IPS-11a (cell line): ENCODE results near the gene FAM168A.

ENCODE experiments used
- H3K4me3 ChIP-seq: one replicate; pipeline ENCODE4 v1.5.1; 2013; ENCODE audit warnings: low read depth, low read length, control low read depth

The FAM168A gene

DNA sequence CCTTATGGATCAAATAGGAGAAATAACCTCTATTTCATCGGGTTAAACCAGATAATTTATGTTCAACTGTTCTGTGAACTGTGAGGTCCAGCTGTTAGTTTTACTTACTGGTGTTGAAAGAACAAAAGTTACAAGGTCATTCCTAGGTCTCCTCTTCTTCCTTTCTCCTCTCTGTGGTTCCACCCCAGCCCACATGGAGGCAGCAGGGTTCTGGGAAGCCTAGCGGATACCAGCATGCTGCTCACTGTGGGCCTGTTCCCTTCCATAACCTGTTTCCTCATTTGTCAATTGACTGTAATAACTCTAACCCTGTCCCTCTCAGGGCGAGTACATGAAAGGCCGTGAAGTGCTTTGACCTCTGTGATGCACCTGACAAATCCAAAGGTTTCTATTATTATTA, 193.9 kb downstream of the FAM168A start:
- H3K4me3 ChIP-seq: no peak overlapping the region

DNA sequence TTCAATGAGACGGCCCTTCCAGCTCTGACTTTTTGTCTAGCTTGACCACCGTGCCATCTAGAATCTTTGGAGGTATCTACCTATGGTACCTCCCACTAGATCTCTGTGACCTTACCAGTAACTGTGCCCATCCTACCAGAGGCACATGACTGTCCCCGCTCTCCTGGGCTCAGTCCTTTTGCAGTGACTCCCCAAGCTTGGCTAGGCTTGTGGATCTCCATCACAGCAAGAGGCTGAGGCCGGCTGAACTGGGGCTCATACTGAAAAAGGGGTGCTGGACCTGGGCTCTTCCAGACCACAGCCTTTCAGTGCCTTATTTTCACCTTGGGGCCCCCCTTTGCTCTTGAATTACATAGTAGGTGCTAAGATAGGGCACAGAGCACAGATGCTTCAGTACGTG, 194.4 kb downstream of the FAM168A start:
- no peak overlapping the region for H3K4me3 ChIP-seq

DNA sequence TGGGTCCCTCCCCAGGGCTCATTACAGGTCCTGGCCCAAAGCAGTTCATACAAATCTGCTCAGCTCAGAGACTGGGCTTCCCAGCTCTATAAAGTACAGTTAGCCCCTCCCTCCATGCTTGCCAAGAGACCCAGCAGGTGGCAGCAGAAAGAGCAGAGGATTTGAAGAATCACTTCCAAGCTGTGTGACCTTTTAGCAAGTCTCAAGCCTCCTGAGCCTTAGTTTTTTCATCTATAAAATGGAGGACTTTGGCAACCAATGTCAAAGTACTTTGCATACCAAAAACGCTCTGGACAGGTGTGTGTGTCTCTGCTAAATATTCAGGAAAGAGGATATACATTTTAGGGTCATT, 195.1 kb downstream of the FAM168A start:
- no peak overlapping the region for H3K4me3 ChIP-seq

DNA sequence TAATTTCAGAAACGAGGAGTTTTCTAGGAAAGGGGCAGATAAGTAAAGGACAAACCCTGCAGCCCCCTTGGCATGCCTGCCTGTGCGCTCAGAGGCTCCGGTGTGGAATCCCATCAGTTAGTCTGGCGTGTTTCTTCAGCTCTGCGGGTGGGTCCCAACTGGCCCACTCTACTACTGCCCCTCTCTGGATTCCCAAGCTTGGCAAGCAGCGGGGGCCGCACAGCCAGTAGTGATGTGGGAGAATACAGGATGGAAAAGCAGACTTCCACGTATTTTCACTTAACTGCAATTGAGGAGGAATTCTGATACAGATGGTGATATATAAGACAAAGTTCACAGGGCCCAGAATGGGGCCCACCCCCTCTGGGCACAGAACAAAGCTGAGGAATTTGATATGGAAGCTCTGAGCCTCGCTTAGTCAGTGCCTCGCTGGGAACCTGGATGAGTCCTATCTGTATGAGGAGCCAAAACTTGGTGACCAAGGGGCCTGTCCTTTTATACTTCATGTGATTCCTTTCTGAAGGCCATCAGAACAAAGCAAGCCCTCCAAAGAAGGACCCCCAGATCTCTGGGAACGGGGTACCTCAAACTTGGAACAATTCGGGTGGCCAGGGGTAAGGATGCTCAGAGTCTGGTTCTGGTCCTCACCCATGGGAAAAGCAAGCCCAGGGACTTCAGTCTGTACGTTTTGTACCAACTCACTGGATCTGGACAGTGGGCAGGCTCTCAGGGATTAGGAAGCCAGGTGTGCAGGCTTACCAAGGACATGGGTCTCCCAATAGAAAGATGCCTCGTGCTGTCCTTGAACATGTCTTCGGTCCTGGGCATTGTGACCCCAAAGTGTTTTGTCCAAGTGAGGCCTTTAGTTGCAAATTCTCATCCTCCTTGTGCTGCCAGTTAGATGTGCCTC, 195.7 kb downstream of the FAM168A start:
- no peak overlapping the region for H3K4me3 ChIP-seq

DNA sequence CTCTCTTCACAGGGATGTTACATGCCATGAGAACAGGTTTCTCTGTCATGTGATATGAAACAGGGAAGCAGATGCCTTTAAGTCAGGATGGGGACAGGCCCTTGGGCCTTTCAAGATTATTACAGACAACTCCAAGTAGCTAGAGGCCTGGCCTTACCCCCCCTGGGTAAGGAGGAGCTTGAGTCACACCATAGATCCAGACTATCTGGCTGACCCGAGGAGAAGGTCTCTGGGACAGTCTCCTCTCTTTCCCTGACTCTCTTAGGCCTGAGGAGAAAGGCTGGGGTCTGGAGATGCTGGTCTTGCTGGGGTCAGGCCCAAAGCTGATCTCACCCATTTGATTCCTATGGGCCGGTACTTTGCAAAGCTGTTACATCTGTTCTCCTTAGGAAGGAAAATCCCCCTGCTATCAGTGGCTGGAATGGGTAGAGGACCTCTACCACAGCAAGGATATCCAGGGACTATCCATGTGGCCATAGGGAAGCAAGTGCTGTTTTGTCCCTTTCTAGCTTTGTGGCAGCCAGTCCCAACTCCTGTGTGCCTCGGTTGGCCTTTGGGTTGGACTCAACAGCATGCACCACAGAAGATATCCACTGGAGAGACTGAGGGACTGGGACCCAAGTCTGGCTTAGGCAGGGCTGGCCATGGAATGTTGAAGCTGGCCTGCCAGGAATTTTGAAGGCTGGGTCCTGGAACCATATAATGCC, 196.5 kb downstream of the FAM168A start:
- H3K4me3 ChIP-seq: no peak overlapping the region

DNA sequence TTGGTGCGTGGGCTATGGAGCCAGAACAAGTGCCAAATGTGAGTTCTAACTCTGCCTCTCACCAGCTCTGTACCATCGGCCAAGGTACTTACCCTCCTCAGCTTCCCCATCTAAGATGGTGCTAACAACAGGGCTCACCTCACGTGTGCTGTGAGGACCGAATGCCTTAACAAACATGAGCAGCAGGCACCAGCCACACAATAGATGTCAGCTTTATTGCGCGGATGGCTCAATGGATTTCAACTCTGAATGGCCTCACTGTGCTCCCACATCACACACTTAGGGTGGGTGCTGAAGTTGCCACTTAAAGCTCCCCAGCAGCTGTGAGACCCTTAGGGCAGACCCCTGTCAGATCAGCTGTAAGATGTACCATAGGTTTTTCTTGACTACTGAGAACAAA, 197.6 kb downstream of the FAM168A start:
- H3K4me3 ChIP-seq: no peak overlapping the region

DNA sequence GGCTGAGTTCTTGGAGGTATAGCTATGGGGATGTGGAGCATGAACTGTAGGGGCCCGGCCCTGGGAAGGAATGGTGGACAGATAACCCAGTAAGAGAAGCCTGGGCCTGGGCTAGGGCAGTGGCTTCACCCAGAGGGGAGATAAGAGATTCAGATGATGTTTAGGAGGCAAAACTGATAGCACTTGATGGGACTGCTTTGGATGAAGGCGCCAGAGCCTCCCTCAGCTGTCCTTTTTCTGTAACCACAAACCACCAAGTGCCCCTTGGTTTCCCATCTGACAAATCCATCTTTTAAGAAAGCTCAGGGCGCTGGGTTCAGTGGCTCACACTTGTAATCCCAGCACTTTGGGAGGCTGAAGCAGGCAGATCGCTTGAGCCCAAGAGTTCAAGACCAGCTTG, 198.3 kb downstream of the FAM168A start:
- H3K4me3 ChIP-seq: no peak overlapping the region

DNA sequence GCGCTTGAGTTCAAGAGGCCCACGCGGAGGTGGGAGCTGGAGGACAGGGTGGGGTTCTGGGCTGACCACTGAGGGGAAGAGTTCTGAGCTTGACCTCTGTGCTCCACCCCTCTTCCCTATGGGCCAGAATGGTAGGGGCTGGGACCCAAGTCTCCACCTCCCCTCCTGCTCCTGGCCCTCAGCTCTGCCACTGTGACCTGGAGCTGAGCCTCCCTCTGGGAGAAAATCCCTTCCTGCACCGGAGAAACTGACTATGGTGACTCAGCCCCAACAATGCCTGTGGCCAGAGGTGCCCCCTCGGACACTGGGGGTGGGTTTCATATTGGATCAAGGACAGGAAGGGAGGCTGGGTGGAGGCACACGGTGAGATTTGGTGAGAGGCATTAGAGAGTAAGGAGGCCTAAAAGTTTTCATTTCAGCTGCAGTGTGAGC, 198.7 kb downstream of the FAM168A start:
- no peak overlapping the region for H3K4me3 ChIP-seq

DNA sequence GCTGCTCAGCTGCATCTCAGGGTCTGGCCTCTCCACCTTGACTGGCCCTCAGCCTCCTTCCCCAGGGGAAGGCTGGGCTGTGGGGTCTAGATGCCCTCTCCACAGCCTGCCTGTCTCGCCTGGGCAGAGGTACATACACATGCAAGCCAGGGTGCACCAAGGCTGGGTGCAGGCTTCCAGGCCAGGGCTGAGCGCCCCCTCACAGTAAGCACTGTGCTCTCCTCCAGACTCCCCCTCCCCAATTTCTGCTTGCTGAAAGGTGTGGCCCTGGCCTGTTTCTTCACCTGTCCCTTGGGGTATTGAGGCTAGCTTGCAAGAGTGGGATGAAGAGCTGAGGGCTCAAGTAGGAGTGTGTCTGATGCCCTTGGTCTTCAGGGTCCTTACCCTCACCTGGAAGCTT, 199.2 kb downstream of the FAM168A start:
- no peak overlapping the region for H3K4me3 ChIP-seq

DNA sequence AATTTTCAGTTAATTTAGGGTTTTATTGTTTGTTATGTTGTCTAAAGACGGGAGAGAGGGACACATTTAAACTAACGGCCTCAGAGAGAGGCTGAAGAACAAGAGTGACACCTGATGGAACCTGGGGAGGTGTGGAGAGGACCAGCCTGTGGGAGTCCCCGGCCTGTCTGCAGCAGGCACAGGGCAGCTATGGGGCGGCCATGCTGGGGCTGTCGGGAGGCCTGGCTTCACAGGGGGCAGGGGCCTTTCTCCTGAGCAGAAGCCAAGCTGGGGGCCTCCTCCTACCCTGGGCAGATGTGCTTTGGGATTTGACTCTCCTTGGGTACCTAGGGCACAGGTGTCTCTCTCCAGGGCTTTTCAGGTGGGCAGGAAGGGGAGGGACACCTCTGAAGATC, 199.8 kb downstream of the FAM168A start:
- no peak overlapping the region for H3K4me3 ChIP-seq

DNA sequence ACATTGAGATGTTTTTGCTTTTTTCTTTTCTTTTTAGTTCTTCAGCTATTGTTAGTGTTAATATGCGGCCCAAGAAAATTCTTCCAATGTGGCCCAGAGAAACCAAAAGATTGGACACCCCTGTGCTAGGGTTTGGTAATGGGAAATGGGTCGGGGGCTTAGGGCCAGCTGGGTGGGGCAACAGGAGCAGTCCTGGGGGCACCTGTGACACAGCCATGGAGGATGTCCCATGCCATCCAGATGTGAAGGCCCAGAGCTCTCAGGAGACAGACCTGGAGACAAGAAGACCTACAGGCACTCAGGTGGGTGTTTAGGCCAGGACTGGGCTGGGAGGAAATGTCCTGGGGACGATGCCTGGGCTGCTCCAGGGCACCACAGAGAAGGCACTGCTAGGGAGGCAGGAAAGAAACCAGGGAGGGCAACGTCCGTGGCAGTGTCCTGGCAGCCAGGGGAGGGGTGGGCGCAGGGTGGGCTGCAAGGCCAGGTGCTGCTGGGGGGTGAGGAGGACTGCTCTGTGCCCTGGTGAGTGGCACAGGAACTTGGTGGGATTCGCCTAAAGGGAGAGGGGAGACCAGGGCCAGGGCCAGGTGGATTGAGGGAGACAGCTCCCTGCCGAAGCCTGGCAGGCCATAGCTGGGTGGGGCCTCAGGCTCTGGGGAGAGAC, 200.3 kb downstream of the FAM168A start:
- no peak overlapping the region for H3K4me3 ChIP-seq

DNA sequence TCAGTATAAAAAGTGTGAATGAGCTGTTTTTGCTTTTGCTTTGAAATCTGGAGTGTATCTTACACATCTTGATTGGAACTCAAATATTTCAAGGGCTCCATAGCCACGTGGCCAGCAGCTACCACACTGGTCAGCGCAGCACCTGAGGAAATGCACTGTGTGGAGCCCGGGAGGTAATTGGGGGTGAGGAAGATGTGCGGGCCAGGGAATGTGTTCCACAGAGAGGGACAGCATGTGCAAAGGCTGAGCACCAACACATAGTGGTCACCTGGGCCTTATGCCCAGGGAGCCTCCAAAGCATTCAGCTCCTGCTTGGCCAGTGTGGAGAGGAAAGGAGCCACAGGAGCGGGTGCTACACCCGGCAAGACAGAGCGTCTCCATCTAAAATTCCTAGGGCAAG, 200.9 kb downstream of the FAM168A start:
- H3K4me3 ChIP-seq: no peak overlapping the region

DNA sequence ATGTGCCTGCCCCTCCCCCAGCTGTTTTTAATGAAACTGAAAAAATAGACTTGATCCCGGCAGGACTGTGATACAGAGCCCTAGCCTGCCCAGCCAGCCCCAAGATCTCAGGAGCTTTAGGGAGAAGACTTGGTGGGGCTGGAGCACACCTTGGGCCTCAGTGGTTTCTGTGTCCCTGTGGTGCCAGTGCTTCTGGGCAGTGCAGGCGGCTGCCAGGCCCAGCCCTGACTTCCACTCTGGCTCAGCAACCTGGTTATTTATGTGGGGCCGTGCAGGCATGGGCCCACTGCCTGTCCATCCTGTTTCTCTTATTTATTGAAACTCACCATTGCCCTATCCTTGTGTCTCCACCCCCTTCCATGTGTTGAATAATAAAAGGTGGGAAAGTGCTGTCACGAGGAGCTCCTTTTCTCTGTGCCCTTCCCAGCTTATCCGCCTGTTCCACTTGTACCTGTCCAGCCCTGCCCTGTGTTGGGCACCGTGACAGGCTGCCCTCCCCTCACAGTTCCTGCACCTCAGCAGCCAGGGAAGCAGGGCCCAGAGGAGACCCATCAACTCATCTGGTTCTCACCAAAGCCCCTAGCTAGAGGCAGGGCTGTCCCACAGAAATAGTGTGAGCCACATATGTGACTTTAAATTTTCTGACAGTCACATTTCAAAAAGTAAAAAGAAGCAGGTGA, 201.5 kb downstream of the FAM168A start:
- H3K4me3 ChIP-seq: no peak overlapping the region

DNA sequence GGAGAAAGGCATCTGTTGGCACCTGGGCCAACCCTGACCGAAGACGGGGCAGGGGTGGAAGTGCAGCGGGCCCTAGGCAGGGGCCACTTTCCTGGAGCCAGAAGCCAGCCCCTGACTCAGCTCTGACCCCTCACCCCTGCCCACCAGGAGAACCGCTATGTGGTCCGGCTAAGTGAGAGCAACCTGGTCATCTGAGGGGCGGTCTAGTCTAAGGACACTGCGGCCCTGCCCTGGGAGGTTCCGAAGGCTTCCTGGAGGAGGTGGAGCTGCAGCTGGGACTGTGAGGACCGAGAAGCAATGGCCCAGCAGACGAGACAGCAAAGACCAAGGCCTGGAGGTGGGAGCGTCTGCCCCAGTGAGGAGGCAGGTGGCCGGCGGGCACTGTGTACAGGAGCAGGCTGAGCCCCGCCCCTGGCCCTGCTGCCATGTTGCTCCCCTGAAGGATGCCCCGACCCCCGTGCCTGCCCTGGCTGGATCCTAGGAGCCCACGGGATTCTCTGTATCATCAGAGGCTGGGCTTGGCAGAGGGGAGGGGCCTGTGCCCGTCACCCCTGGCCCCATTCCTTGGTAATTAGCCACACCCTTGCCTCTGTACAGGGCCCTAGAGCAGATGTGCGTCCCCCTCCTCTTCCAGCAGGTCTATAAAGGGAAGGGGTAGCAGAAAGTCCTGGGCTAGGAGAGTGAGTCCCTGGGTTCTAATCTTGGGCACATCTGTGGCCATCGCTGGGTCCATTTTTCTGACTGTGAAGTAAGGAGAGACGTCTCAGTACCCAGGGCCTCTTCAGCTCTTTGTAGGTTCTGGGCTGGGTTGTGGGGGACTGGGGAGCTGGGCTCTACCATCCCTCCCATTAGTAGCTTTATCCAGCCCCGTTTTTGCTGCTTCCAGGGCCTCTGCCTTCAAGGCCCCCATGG, 202.4 kb downstream of the FAM168A start:
- H3K4me3 ChIP-seq: no peak overlapping the region

DNA sequence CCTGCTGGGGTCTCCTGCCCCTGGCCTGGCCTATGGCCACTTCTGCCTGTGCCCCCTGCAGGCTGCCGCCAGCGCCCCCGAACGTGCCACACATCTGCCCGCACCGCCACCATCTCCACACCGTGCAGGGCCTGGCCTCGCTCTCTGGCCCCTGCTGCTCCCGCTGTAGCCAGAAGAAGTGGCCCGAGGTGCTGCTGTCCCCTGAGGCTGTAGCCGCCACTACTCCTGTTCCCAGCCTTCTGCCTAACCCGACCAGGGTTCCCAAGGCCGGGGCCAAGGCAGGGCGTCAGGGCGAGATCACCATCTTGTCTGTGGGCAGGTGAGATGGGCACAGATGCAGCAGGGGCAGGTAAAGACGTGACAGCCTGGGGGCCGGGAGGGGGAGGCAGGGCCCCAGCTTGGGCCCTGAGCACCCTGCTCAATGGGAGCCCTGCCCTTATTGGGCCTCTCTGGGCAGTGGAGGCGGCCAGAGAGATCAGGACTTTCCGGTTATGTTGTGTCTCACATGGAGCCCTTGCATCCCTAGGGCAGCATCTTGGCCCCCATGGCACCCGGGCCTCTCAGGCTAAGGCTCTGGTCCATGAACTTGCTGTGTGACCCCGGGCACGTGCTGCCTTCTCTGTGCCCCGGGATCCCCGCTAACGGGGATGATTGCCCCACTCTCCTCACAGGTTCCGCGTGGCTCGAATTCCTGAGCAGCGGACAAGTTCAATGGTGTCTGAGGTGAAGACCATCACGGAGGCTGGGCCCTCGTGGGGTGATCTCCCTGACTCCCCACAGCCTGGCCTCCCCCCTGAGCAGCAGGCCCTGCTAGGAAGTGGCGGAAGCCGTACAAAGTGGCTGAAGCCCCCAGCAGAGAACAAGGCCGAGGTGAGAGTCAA, 203.3 kb downstream of the FAM168A start:
- H3K4me3 ChIP-seq: no peak overlapping the region

DNA sequence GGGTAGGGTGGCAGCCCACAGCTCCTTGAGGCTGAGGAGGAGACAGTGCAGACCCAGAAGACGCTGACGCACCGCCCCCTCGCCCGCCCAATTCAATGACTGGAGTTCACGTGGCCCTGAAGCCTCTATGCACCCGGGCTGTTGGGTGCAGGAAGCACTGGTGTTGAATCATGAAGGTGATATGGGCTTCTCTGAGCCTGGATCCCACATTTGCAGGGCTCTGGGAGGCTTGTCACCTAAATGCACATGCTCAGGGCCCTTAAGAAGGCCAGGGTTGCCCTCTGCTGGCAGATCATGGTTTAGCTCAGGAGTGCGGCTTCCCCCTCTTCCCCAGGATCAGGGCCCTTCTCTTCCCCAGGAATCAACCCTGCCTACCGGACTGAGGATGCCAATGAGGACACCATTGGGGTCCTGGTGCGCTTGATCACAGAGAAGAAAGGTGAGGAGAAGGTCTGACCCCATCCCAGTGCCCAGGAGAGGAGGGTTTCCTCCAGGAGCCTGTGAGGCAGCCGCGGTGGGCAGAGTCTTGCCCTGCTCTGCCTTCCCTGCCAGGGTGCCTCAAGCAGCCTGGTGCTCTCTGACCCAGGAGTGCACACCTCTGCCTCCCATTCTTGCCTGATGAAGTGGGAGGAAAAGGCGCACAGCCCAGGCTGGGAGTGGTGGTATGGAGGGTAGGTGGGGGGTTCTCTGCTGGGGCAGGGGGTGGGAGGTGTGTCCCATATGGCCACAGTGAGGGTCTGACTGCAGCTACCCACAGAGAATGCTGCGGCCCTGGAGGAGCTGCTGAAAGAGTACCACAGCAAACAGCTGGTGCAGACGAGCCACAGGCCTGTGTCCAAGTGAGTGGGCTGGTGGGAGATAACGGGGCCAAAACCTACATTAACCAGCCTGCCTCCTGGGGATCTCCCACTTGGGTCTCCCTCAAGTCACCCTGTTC, 204.2 kb downstream of the FAM168A start:
- no peak overlapping the region for H3K4me3 ChIP-seq

DNA sequence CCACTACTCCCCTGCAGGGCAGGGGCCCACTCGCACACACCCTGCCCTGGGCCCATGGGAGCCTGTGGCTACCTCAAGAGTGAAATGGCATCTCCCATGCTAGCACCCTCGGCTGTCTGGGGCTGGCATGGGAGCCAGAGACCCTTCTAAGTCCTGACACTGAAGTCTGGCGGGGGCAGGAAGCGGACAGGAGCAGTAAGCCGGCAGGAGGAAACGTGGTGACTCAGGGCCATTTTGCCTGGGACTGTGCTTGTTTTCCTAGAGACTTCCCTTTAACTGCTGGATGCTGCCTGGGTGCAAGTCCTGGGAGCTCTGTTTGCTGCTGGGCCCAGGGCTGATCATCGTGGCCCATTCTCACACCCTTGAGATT, 204.9 kb downstream of the FAM168A start:
- H3K4me3 ChIP-seq: no peak overlapping the region
